Measurements from ENCODE around the gene KIF1B.

DNA sequence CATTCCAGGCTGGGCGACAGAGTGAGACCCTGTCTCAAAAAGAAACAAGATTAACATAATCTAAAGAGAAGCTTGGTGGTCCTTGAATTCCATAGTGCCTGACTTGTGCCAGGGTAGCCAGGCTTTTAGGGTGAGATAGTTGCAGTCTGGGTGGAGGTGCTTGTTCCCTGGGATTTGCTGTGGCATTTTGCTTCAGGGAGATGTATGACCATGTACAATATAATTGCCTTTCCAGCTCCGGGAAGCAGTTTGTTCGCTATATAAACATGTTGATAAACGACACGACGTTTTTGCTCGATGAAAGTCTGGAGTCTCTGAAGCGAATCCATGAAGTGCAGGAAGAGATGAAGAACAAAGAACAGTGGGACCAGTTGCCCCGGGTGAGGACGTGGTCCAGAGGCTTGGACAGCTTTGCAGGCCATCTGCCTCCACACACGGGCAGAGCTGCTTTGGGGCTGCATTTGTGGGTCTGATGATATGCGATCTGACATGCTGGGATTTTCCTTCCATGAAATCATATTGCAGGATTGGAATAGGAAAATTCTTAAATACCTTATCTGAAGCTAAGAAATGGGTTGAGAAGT is 49.4 kb upstream of the KIF1B start:
- TF ChIP-seq, protein P1, sequence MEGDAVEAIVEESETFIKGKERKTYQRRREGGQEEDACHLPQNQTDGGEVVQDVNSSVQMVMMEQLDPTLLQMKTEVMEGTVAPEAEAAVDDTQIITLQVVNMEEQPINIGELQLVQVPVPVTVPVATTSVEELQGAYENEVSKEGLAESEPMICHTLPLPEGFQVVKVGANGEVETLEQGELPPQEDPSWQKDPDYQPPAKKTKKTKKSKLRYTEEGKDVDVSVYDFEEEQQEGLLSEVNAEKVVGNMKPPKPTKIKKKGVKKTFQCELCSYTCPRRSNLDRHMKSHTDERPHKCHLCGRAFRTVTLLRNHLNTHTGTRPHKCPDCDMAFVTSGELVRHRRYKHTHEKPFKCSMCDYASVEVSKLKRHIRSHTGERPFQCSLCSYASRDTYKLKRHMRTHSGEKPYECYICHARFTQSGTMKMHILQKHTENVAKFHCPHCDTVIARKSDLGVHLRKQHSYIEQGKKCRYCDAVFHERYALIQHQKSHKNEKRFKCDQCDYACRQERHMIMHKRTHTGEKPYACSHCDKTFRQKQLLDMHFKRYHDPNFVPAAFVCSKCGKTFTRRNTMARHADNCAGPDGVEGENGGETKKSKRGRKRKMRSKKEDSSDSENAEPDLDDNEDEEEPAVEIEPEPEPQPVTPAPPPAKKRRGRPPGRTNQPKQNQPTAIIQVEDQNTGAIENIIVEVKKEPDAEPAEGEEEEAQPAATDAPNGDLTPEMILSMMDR (IDR thresholded peaks at IDR 0.05) = no peak
- no peak for TF ChIP-seq POLR2A (IDR thresholded peaks at IDR 0.05)

Data from right lobe of liver (tissue), 4 donors.